Stomach (tissue), 4 donors: ENCODE results near the gene C1QBP.

Source experiments
- CTCF ChIP-seq, 7 experiments: fragments of 450-650 bp in 4 of 7; fragments of 200-600 bp in 3 of 7; sonication (generic) in 3 of 7; IDR thresholded peaks; one replicate each; pipeline ENCODE4 v1.5.1; 2016 to 2019; ENCODE audit warnings: antibody characterized with exemption in 7 of 7, control low read depth in 2 of 7, mild to moderate bottlenecking in 1 of 7
- EP300 ChIP-seq: sonication (generic); formaldehyde crosslinking; IDR thresholded peaks from one replicate; pipeline ENCODE4 v1.6.1; 2017; ENCODE audit warnings: antibody characterized with exemption
- POLR2A ChIP-seq, 4 donors: fragments of 450-650 bp; IDR thresholded peaks; one replicate each; pipeline ENCODE4 v1.6.1; 2016; ENCODE audit warnings: antibody characterized with exemption in 4 of 4, control low read depth in 2 of 4, mild to moderate bottlenecking in 1 of 4, moderate library complexity in 1 of 4
- POLR2AphosphoS5 ChIP-seq, 3 donors: sonication (generic); formaldehyde crosslinking; IDR thresholded peaks; one replicate each; pipeline ENCODE4 v1.6.1; 2016; ENCODE audit warnings: antibody characterized with exemption in 3 of 3

GRCh38 chr17:5488752-5489151 lies 49.8 kb upstream of the C1QBP start:
- TF ChIP-seq POLR2A (IDR thresholded peaks at IDR 0.05) = no peak
- TF ChIP-seq CTCF (IDR thresholded peaks at IDR 0.05) = no peak
- no peak for TF ChIP-seq POLR2AphosphoS5 (IDR thresholded peaks at IDR 0.05)
- TF ChIP-seq EP300 = no peak
